SK-N-MC (cell line): ENCODE data around the gene CD276.

ENCODE experiments used
- EZH2 ChIP-seq: fragments of 200-600 bp; sonication (generic); IDR thresholded peaks from one replicate; pipeline ENCODE4 v1.6.1; 2017; ENCODE audit warnings: antibody characterized with exemption
- POLR2AphosphoS5 ChIP-seq: IDR thresholded peaks from 2 replicates; pipeline ENCODE4 v1.6.1; 2012; ENCODE audit warnings: mild to moderate bottlenecking, low read depth, low read length, borderline replicate concordance

DNA sequence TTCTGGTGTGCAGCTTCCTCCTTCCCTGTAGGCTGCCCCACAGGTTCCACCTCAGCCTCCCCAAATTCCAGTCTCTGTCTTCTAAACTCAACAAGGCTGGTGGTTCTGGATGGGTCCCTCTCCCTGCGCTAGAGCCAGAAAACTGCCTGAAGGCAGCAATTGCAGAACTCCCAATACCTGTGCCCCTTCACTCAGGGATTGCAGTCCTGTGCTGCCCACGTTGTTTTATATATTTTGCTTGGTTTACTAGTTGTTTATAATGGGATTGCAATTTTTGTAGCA is 36.2 kb upstream of the CD276 start:
- TF ChIP-seq POLR2AphosphoS5: no peak
- TF ChIP-seq EZH2: no peak
